ENCODE results near the gene IL27RA. TPM values are rescaled to one million over a fixed set of nuclear protein-coding genes. Genes with fewer than 3 reads are reported as not detected.

The IL27RA gene
- total RNA-seq, 1 experiment from 2014 or later: 2.7 TPM

- no peak for DNase-seq (ENCODE audit: unreplicated experiment)
- ChIA-PET POLR2A (interaction anchor here (0.7 to 1.9 kb wide), 3 partner anchors 10 to 39 kb away, joined by 3 to 5 read pairs (median 4); no protein-coding TSS in a partner anchor), CTCF (interaction anchor here (0.6 to 3.4 kb wide), 12 partner anchors 9 to 793 kb away, joined by 3 to 24 read pairs (median 3); partner anchors contain the start of gene PALM3)
- H3K4me3 Mint-ChIP-seq (ENCODE audit: unreplicated experiment): no peak overlapping the region
- intact Hi-C loops (cut with micrococcal nuclease): no loop called here
- no peak overlapping the region for H3K27ac Mint-ChIP-seq (ENCODE audit: low read depth, unreplicated experiment)
- H3K9me3 Mint-ChIP-seq (ENCODE audit: unreplicated experiment): no peaks in the 10 kb centered on the region
- H3K4me1 Mint-ChIP-seq (ENCODE audit: insufficient read depth, unreplicated experiment): no peaks in the 10 kb centered on the region
- TF ChIP-seq CTCF (IDR thresholded peaks at IDR 0.05; ENCODE audit: unreplicated experiment): no peak
- no peaks in the 10 kb centered on the region for H3K27me3 Mint-ChIP-seq (ENCODE audit: insufficient read depth, unreplicated experiment)
- no peaks in the 10 kb centered on the region for H3K36me3 Mint-ChIP-seq (ENCODE audit: insufficient read depth, unreplicated experiment)
- no TSS peak for BruUV-seq (replicated peaks)
Observed at GRCh38 chr19:14070268-14071050, 38.9 kb downstream of the IL27RA start.

- Mint-ChIP-seq H3K36me3 (ENCODE audit: insufficient read depth, unreplicated experiment) (no peaks in the 10 kb centered on the region), H3K4me3 (ENCODE audit: unreplicated experiment) (peak within 1 kb of the TSS; percentile 86), H3K27ac (ENCODE audit: low read depth, unreplicated experiment) (no peak within 1 kb of the TSS), H3K4me1 (ENCODE audit: insufficient read depth, unreplicated experiment) (no peaks in the 10 kb centered on the region), H3K9me3 (ENCODE audit: unreplicated experiment) (no peaks in the 10 kb centered on the region), H3K27me3 (ENCODE audit: insufficient read depth, unreplicated experiment) (no peaks in the 10 kb centered on the region)
- ChIA-PET POLR2A (interaction anchor here (0.7 to 1.9 kb wide), 6 partner anchors 8 to 206 kb away, joined by 3 to 6 read pairs (median 4); partner anchors contain the start of genes ASF1B and RFX1), CTCF (interaction anchor here (0.5 to 3.4 kb wide), 15 partner anchors 9 to 936 kb away, joined by 3 to 24 read pairs (median 4); partner anchors contain the start of gene PODNL1)
- TF ChIP-seq CTCF (IDR thresholded peaks at IDR 0.05; ENCODE audit: unreplicated experiment): no peak
- peak; percentile 51 for DNase-seq (ENCODE audit: unreplicated experiment)
- intact Hi-C loops (cut with micrococcal nuclease): loop anchor here (1.0 kb wide), 1 partner anchor 192 kb away; no protein-coding TSS in a partner anchor
- BruUV-seq (replicated peaks): no TSS peak
Observed at GRCh38 chr19:14072535-14073260, 41.1 kb downstream of the IL27RA start, which contains the start of gene MISP3. Gene MISP3, plus strand, starts transcription at chr19:14072786. Its CDS starts 524 bp downstream, at chr19:14073310.

GRCh38 chr19:14073261-14073924 lies 41.8 kb downstream of the IL27RA start:
- peak; percentile 37 for TF ChIP-seq CTCF (IDR thresholded peaks at IDR 0.05; ENCODE audit: unreplicated experiment)
- no TSS peak for BruUV-seq (replicated peaks)
- POLR2A ChIA-PET: interaction anchor here (0.6 to 1.6 kb wide), 4 partner anchors 9 to 205 kb away, joined by 3 to 5 read pairs (median 4); partner anchors contain the start of gene ASF1B

More at GRCh38 chr19:14073261-14073924, 41.8 kb downstream of the IL27RA start:
- H3K27me3 Mint-ChIP-seq (ENCODE audit: insufficient read depth, unreplicated experiment): no peaks in the 10 kb centered on the region
- H3K4me1 Mint-ChIP-seq (ENCODE audit: insufficient read depth, unreplicated experiment): no peaks in the 10 kb centered on the region
- no peaks in the 10 kb centered on the region for H3K9me3 Mint-ChIP-seq (ENCODE audit: unreplicated experiment)
- H3K36me3 Mint-ChIP-seq (ENCODE audit: insufficient read depth, unreplicated experiment): no peaks in the 10 kb centered on the region
- intact Hi-C loops (cut with micrococcal nuclease): loop anchor here (1.0 kb wide), 1 partner anchor 193 kb away; no protein-coding TSS in a partner anchor
- CTCF ChIA-PET: interaction anchor here (0.6 to 3.4 kb wide), 23 partner anchors 8 to 937 kb away, joined by 3 to 24 read pairs (median 4); partner anchors contain the start of genes ASF1B and PODNL1
- peak overlapping the region; percentile 86 for H3K4me3 Mint-ChIP-seq (ENCODE audit: unreplicated experiment)
- peak; percentile 71 for DNase-seq (ENCODE audit: unreplicated experiment)
- no peak overlapping the region for H3K27ac Mint-ChIP-seq (ENCODE audit: low read depth, unreplicated experiment)
